ENCODE results near the gene REEP1.

The REEP1 gene

GRCh38 chr2:86274265-86274917 is 63.0 kb downstream of the REEP1 start:
- TF ChIP-seq CTCF (IDR thresholded peaks at IDR 0.05; ENCODE audit: insufficient read depth, low read depth, low read length, missing control alignments) = no peak
- no peak overlapping the region for H3K4me3 ChIP-seq (ENCODE audit: low read depth, low read length)
- DNase-seq (ENCODE audit: low read depth) = peak; percentile 63

- H3K4me3 ChIP-seq (ENCODE audit: low read depth, low read length) = no peak overlapping the region
- no peak for DNase-seq (ENCODE audit: low read depth)
- no peak for TF ChIP-seq CTCF (IDR thresholded peaks at IDR 0.05; ENCODE audit: insufficient read depth, low read depth, low read length, missing control alignments)
These were observed 65.3 kb downstream of the REEP1 start for GRCh38 chr2:86272111-86272510.

- no peak overlapping the region for H3K4me3 ChIP-seq (ENCODE audit: low read depth, low read length)
- TF ChIP-seq CTCF (IDR thresholded peaks at IDR 0.05; ENCODE audit: insufficient read depth, low read depth, low read length, missing control alignments) = no peak
- DNase-seq (ENCODE audit: low read depth) = no peak
These were observed 66.2 kb downstream of the REEP1 start for GRCh38 chr2:86271248-86271647.

GRCh38 chr2:86263956-86264355 is 73.5 kb downstream of the REEP1 start:
- DNase-seq (ENCODE audit: low read depth) = no peak
- no peak for TF ChIP-seq CTCF (IDR thresholded peaks at IDR 0.05; ENCODE audit: insufficient read depth, low read depth, low read length, missing control alignments)
- no peak overlapping the region for H3K4me3 ChIP-seq (ENCODE audit: low read depth, low read length)

- TF ChIP-seq CTCF (IDR thresholded peaks at IDR 0.05; ENCODE audit: insufficient read depth, low read depth, low read length, missing control alignments) = no peak
- H3K4me3 ChIP-seq (ENCODE audit: low read depth, low read length) = no peak overlapping the region
- no peak for DNase-seq (ENCODE audit: low read depth)
These were observed 76.4 kb downstream of the REEP1 start for GRCh38 chr2:86260978-86261377.

- no peak overlapping the region for H3K4me3 ChIP-seq (ENCODE audit: low read depth, low read length)
- TF ChIP-seq CTCF (IDR thresholded peaks at IDR 0.05; ENCODE audit: insufficient read depth, low read depth, low read length, missing control alignments) = no peak
- DNase-seq (ENCODE audit: low read depth) = no peak
These were observed 79.3 kb downstream of the REEP1 start for GRCh38 chr2:86258106-86258505.

- no peak overlapping the region for H3K4me3 ChIP-seq (ENCODE audit: low read depth, low read length)
- TF ChIP-seq CTCF (IDR thresholded peaks at IDR 0.05; ENCODE audit: insufficient read depth, low read depth, low read length, missing control alignments) = no peak
- no peak for DNase-seq (ENCODE audit: low read depth)
These were observed 80.4 kb downstream of the REEP1 start for GRCh38 chr2:86256982-86257381.

All from GM12865 (cell line).